Mucosa of rectum (tissue), 2 donors: ENCODE measurements around the gene POLR2L.

ENCODE experiments used
- H3K27ac ChIP-seq, 2 donors: one replicate each; pipeline ENCODE4 v1.7.0; 2013; ENCODE audit warnings: inconsistent platforms in 2 of 2, low read depth in 2 of 2, low read length in 2 of 2
- H3K27me3 ChIP-seq, 2 donors: one replicate each; pipeline ENCODE4 v1.7.0; 2013; ENCODE audit warnings: low read length in 2 of 2; ENCODE audit not compliant: control insufficient read depth in 2 of 2, insufficient read depth in 2 of 2
- H3K36me3 ChIP-seq, 2 donors: one replicate each; pipeline ENCODE4 v1.7.0; 2013; ENCODE audit warnings: low read length in 2 of 2; ENCODE audit not compliant: control insufficient read depth in 2 of 2, insufficient read depth in 2 of 2
- H3K4me1 ChIP-seq, 2 donors: one replicate each; pipeline ENCODE4 v1.7.0; 2013; ENCODE audit warnings: low read length in 2 of 2, mild to moderate bottlenecking in 1 of 2; ENCODE audit not compliant: control insufficient read depth in 2 of 2, insufficient read depth in 2 of 2
- H3K4me3 ChIP-seq, 2 donors: one replicate each; pipeline ENCODE4 v1.7.0; 2013; ENCODE audit warnings: low read length in 2 of 2
- H3K9ac ChIP-seq, 2 donors: one replicate each; pipeline ENCODE4 v1.7.0; 2013; ENCODE audit warnings: low read length in 2 of 2, low read depth in 1 of 2, mild to moderate bottlenecking in 1 of 2
- H3K9me3 ChIP-seq, 2 donors: one replicate each; pipeline ENCODE4 v1.7.0; 2013; ENCODE audit warnings: low read length in 2 of 2; ENCODE audit not compliant: control insufficient read depth in 2 of 2
- donor health status: healthy.
- donor health status: Normal muscosa, but diverticular disease.

POLR2L gene

DNA sequence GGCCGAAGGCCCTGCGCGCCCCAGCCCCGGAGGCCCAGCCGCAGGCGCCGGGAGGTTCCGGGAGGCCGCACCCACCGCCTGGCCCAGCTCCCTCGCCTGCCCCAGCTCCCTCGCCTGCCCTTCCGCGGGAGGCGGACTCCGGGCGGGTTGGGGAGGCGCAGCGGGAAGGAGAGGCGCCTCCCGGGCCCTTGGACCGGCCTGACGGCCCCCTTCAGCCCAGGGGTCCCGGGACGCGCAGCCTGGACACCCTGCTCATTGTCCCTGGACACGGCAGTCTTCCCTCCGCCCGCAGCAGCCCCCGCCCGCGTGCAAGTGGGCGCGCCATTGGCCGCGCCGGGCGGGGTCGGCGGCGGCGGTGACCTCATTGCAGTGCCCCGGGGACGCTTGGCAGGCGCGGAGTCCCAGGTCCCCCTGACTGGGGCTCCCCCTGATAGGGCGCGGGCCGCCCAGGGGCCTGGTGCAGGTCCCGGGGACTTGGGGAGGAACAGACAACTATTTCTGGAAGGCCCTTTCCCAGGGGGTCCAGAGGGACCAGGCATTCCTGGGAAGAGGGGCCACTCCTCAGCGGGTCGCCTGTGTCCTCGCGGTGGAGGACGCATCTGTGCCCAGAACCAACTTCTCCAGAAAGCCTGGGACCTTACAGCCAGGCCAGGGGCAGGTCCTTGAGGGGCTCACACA lies 9.1 kb downstream of the POLR2L start:
- H3K27me3 ChIP-seq = no peaks in the 10 kb centered on the region
- peaks cover 58 to 72% of the 10 kb centered on the region in 2 donors for H3K4me1 ChIP-seq
- peak overlapping the region; percentile 88 to 92 for H3K9ac ChIP-seq
- no peaks in the 10 kb centered on the region for H3K9me3 ChIP-seq
- peaks cover 17 to 18% of the 10 kb centered on the region in 2 donors for H3K36me3 ChIP-seq
- peak overlapping the region; percentile 78 to 83 for H3K4me3 ChIP-seq
- H3K27ac ChIP-seq = peak overlapping the region; percentile 93 to 95

DNA sequence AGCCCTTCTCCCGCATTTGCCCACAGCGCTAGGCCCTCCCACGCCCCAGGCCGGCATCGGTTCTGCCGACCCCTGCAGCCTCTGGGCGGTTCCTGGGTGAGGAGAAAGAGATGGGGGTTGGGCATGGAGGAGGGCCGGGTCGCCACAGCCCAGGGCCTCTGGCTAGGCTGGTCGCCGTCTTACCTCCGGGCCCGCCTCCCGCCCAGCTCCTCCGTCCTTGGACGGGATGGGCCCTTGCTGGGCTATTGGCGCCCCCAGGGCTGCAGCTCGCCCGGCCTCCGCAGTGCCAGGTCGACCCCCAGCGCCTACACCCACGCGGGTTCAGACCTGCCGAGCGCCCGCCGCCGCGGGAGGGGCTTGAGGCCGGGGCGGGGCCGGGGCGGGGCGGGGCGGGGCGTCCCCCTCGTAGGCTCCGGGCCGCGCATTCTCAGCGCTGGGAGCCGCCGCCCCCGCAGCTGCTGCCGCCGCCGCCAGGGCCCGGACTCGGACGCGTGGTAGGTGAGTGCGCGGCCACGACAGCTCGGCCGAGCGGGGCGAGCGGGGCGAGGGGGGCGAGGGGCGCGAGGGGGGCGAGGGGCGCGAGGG lies 9.7 kb downstream of the POLR2L start, which contains the start of gene CD151:
CD151 (plus strand) TSS at position 424 of the 585 bp plus-strand sequence. CDS start 3,118 bp downstream, outside the sequence.
- Histone ChIP-seq H3K27ac (peak within 1 kb of the TSS; percentile 93 to 95), H3K9me3 (no peaks in the 10 kb centered on the region), H3K9ac (peak within 1 kb of the TSS; percentile 88 to 92), H3K27me3 (no peaks in the 10 kb centered on the region), H3K36me3 (peaks cover 12 to 16% of the 10 kb centered on the region in 2 donors), H3K4me3 (peak within 1 kb of the TSS; percentile 78 to 83), H3K4me1 (peaks cover 64 to 73% of the 10 kb centered on the region in 2 donors)

DNA sequence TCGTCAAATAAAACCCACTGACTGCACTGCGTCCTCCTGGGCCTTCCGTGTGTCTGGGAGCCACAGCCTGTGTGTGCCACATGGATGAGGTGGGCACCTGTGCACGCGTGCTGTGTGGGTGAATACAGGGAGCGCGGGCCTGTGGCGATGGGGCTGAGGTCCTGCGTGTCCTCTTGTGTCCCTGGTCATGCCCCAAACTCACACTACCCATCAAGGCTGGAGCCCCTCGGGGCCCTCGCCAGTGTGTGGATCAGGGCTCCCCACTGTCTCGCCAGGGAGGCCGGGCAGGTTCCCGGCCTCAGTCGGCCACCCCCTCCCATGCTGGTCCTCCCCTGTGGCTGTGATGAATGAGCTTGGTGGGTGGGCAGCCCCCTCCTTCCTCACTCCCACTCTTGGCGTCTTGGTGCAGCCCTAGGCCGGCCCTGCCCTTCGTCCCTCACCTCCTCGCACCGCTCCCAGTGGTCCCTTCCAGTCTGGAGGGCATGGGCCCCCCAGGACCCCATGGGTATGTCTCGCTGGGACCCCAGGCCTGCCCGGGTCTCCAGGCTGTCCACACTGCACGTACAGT lies 10.3 kb downstream of the POLR2L start:
- no peaks in the 10 kb centered on the region for H3K27me3 ChIP-seq
- peak overlapping the region; percentile 70 to 82 for H3K9ac ChIP-seq
- H3K4me1 ChIP-seq = peaks cover 67 to 71% of the 10 kb centered on the region in 2 donors
- peak overlapping the region; percentile 64 to 93 for H3K27ac ChIP-seq
- no peaks in the 10 kb centered on the region for H3K9me3 ChIP-seq
- peaks cover 6 to 10% of the 10 kb centered on the region in 2 donors for H3K36me3 ChIP-seq
- peak overlapping the region; percentile 52 to 65 for H3K4me3 ChIP-seq

DNA sequence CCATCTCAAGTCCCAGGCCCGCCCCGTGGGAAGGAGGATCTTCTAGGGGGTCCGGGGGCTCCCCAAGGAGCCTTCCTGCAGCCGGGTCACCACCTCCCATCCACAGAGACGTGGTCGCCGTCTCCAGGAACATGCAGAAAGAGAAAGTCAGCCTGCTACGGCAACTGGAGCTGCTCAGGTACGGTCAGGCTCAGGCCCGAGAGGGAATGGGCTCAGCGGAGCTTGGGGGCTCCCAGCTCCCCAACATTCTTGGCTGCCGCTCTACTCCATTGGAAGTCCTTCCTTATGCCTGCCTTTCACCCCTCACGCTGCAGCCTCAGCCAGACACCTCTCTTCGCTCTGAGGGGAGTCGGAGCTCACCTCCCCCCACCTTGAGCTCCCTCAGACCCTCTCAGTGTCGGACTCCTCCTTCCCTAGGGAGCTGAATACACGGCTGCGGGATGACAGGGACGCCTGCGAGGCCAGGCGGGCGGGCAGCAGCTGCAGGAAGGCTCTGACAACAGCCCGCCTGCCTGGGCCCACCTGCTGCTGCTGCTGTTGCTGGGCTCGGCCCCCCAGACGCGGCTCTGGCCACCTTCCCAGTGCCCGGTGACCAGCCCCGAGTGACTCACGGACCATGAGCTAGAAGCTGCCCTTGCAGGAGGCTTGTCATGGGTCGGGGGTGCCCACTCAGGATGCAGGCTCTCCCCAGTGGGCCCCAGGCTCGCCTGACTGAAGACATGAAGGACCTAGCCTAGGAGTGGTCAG lies 11.0 kb downstream of the POLR2L start:
- no peaks in the 10 kb centered on the region for H3K27me3 ChIP-seq
- H3K9ac ChIP-seq = no peak overlapping the region

DNA sequence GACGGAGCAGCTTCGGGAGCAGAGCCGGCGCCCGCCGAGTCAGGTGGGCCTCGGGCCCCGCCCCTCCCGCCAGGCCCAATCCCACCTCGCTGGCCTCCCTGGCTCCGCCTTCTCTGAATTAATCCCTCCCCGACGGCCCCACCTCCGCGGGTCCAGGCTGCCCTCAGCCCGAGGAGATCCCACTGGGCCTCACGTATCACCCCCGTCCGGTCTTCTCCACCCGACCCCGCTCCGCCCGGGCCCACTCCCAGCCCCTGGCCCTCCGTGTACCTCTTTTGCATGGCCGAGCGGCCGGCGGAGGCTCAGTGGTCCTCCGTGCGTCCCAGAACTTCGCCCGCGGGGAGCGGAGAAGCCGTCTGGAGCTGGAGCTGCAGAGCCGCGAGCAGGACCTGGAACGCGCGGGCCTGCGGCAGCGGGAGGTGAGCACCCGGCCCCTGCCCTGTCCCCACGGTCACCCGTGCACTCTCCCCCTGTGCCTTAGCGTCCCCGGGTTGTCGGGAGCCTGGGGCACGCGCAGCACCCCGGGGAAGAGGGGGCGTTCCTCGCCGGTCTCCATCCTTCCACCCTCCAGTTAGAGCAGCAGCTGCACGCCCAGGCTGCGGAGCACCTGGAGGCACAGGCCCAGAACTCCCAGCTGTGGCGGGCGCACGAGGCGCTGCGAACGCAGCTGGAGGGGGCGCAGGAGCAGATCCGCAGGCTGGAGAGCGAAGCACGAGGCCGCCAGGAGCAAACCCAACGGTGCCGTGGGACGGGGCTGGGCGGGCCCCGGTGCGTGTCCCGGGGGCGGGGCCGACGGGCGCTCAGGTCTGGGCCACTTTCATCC lies 11.8 kb downstream of the POLR2L start:
- Histone ChIP-seq H3K27ac (no peak overlapping the region), H3K36me3 (no peaks in the 10 kb centered on the region), H3K4me3 (peak overlapping the region; percentile 41 to 65), H3K4me1 (peaks cover 67 to 79% of the 10 kb centered on the region in 2 donors), H3K9me3 (no peaks in the 10 kb centered on the region), H3K27me3 (no peaks in the 10 kb centered on the region), H3K9ac (peak overlapping the region in 1 of 2 donors; percentile 29)

More for the DNA sequence above, 11.0 kb downstream of the POLR2L start:
- Histone ChIP-seq H3K36me3 (peaks cover 2 to 3% of the 10 kb centered on the region in 2 donors), H3K4me3 (no peak overlapping the region), H3K4me1 (peaks cover 67 to 72% of the 10 kb centered on the region in 2 donors), H3K27ac (no peak overlapping the region), H3K9me3 (no peaks in the 10 kb centered on the region)

DNA sequence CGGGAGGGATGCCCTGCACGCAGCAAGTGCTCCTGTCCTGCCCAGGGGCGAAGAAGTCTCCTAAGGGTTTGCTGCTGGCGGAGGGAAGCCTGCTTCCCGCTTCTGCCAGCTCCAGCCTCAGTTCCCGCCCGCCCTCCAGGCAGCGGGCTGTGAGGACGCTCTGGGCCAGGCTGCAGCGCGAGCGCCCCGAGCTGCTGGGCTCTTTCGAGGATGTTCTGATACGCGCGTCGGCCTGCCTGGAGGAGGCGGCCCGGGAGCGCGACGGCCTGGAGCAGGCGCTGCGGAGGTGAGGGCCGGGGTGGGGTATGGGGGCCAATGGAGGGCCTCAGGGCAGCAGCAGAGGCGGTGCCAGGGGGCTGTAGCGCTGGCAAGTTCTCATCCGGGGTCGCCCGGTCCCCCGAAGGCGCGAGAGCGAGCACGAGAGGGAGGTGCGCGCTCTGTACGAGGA lies 12.5 kb downstream of the POLR2L start:
- no peak overlapping the region for H3K9ac ChIP-seq
- H3K4me3 ChIP-seq = peak overlapping the region; percentile 41 to 65
- peak overlapping the region in 1 of 2 donors; percentile 91 for H3K27ac ChIP-seq
- peaks cover 0 to 3% of the 10 kb centered on the region in 2 donors for H3K36me3 ChIP-seq
- peaks cover 67 to 81% of the 10 kb centered on the region in 2 donors for H3K4me1 ChIP-seq
- no peaks in the 10 kb centered on the region for H3K9me3 ChIP-seq
- H3K27me3 ChIP-seq = no peaks in the 10 kb centered on the region

DNA sequence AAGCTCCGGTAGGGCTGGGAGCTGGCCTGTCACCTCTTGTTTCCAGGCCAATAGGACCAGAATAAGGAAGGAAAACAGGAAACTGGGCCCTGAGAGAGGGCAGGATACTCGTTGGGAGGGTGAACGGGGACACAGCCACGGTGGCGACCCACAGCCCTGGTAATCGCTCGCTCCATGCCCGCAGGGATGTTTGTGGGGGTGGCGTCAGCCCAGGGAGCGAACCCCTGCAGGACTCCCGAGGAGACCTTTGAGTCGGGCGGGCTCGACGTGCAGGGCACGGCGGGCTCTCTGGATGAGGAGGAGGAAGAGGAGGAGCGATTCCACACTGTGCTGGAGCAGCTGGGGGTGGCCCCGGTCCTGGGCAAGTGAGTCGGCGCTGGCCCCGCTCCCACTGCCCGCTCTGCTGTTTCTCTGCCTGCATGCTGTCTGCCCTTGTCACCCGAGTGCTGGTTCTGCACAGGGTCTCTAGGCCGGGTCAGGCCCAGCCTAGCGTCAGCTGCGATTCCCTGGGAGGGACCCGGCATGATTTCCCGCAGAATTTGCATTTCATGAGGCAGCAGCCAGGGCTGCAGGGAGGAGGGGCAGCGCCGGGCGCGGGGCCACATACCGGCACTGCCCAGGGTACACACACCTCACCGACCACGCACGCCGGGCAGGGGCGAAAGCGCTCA lies 13.0 kb downstream of the POLR2L start:
- H3K9ac ChIP-seq = peak overlapping the region in 1 of 2 donors; percentile 93
- H3K9me3 ChIP-seq = no peaks in the 10 kb centered on the region
- H3K27ac ChIP-seq = peak overlapping the region; percentile 89 to 91
- H3K36me3 ChIP-seq = peaks cover 0 to 4% of the 10 kb centered on the region in 2 donors
- no peaks in the 10 kb centered on the region for H3K27me3 ChIP-seq
- peaks cover 62 to 81% of the 10 kb centered on the region in 2 donors for H3K4me1 ChIP-seq
- H3K4me3 ChIP-seq = peak overlapping the region; percentile 41 to 65

DNA sequence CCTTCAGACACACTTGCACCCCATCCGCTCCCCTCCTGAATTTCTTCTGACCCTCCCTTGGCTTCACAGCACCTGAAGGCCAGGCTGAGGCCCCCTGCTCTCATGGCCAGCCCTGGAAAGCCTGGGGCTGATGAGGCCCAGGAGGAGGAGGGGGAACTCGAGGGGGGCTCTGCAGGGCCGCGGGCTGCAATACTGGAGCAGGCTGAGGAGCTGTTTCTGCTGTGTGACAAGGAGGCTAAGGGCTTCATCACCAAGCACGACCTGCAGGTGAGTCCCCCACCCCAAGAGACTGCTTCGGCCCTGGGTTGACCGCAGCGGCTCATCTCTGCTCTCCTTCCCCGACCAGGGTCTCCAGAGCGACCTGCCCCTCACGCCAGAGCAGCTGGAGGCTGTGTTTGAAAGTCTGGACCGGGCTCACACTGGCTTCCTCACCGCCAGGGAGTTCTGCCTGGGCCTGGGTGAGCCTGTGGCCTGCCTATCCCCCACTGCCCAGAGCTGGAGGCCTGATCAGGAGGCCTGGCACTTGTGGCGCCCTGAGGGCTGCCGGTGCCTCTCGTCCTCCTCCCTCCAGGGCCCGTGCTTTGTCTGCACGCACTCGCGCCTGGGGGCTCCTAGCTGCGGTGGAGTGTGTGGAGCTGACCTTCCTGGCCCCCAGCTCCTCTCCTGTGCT lies 13.7 kb downstream of the POLR2L start:
- Histone ChIP-seq H3K36me3 (peaks cover 4 to 8% of the 10 kb centered on the region in 2 donors), H3K9me3 (no peaks in the 10 kb centered on the region), H3K4me3 (peak overlapping the region; percentile 41 to 65), H3K9ac (peak overlapping the region in 1 of 2 donors; percentile 93), H3K27me3 (no peaks in the 10 kb centered on the region), H3K27ac (peak overlapping the region; percentile 89 to 91), H3K4me1 (peaks cover 56 to 78% of the 10 kb centered on the region in 2 donors)
